HG03469 (cell line): ENCODE measurements around the gene RFTN1.
"Not testable (repeated sequence)": the region's sequence is repeated elsewhere in the genome, so short reads cannot be mapped to it uniquely, and the experiment has no call there.

Source experiments
- ATAC-seq: cut with Tn5 transposase; IDR thresholded peaks from one replicate; pipeline ENCODE4 v1.9.1; 2021; ENCODE audit warnings: mild to moderate bottlenecking, moderate library complexity, moderate number of reproducible peaks; ENCODE audit not compliant: unreplicated experiment

RFTN1 gene

DNA sequence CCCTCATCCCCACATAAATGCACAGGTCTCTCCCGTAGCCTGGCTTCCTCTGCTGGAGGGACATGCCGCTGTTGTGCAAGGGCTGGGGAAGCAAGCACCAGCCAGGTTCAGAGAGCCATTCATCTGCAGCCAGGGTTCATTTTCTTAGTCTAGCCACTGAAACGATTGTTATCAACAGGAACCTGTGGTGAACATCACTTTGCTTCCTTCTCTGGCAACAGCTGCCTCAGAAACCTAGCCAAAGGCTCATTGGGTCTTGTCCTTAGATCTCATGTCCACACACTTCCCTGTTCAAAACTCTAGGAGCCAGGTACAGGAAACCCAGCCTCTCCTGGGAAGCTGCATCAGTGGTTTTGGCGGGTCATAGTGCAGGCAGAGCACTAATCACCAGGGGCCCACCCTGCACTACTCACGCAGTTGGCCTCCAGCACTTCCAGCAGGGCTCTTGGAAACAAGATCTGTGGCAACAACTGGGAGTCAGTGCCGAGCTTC lies 201.5 kb downstream of the RFTN1 start:
- ATAC-seq: peak; percentile 41

GRCh38 chr3:16310486-16310885 lies 203.0 kb downstream of the RFTN1 start:
- not testable (repeated sequence) for ATAC-seq

- ATAC-seq: peak; percentile 77
Measured at GRCh38 chr3:16309558-16309957, 203.9 kb downstream of the RFTN1 start.

GRCh38 chr3:16308727-16309126 lies 204.8 kb downstream of the RFTN1 start:
- ATAC-seq: no peak

DNA sequence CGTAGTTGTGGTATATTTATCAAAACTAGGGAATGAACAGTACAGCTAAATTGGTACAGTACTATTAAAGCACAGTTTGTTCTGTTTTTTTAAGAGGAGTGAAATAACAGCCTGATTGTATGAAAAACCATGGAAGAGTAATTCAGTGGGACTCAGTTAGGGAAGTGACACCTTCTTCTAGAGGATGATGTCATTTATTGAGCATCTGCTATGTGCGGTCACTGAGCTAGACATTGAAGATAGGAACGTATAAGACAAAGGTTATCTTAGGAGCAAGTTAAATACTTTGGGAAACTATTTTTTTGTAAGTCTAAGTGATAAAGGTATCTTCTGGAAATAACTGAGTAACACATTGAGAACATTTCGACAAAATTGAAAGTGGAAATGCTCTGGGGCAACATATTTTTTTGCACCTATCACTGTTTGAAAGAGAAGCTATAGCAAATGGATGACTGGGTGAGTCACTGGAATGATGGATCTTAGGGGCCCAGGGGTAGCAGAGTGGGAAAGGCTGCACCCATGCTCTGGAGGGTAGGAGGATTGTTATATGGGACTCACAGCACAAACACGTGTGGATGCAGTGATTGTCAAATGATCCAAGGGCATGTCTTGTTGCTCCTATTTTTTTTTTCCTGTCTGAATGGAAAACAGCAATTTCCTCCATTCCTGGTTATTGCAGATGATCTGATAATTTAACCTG lies 205.5 kb downstream of the RFTN1 start:
- no peak for ATAC-seq

DNA sequence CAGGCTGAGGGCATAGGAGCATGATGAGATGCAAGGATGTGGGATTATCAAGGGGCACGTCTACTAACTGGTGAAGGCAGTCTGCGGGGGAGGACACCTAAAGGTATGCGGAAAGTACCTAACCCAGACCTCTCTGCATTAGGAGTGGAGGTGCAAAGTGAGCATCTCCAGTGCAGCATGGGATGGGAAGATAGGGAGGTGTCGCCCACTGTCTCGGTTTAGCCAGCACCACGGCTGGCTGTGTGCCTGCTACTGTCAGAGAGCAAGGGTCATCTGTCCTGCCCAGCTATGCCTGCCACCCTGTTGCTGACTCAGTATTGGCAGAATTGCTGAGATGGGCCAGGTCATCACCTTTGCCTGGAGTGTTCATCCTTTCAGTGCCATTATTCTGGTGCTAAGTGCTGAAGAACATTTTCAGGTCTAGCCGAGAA lies 208.4 kb downstream of the RFTN1 start:
- no peak for ATAC-seq

GRCh38 chr3:16304061-16305010 lies 209.2 kb downstream of the RFTN1 start:
- ATAC-seq: no peak

DNA sequence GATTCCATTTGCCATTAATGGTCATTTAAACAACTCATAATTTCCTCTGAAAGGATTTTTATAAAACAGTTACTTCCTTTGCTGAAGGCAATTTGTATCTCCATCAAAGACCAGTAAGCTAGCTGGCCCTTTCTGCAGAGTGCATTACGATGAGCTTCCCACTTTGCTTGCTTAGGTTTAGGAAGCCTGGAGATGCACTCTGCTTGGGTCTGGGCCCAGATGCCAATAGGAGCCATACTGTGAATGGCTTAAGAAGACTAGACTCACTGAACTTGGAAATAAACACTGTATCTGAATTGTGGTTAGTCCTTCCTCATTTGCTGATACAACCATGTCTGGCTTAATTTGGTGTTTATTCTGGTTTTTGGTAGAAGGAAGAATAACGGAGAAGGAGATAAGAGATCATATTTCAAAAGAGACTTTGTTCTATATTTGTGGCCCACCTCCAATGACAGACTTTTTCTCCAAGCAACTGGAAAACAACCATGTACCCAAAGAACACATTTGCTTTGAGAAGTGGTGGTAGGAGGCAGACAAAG lies 210.4 kb downstream of the RFTN1 start:
- ATAC-seq: no peak

GRCh38 chr3:16302082-16302631 lies 211.3 kb downstream of the RFTN1 start:
- ATAC-seq: no peak

- no peak for ATAC-seq
Measured at GRCh38 chr3:16301507-16301906, 212.0 kb downstream of the RFTN1 start.

GRCh38 chr3:16300881-16301359 lies 212.6 kb downstream of the RFTN1 start:
- peak; percentile 51 for ATAC-seq

DNA sequence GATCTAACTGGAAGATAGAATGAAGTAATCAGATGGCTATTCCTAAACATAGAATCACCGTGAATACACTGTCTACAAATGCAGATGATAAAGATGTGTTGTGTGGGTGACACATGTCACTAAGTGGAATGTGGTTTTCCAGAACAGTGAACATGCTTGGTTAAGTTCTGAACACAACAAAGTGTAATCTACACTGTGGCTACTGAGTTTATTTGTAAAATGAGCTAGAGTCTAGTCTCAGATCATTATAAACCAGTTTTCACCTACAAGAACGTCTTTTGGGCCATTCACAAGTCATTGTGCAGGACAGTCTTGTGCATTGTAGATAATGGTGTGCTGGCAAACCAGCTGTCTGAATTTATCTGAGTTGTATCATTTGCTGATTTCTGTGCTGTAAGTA lies 213.2 kb downstream of the RFTN1 start:
- peak; percentile 55 for ATAC-seq

GRCh38 chr3:16299746-16300145 lies 213.8 kb downstream of the RFTN1 start:
- no peak for ATAC-seq

- ATAC-seq: no peak
Measured at GRCh38 chr3:16298891-16299290, 214.6 kb downstream of the RFTN1 start.

DNA sequence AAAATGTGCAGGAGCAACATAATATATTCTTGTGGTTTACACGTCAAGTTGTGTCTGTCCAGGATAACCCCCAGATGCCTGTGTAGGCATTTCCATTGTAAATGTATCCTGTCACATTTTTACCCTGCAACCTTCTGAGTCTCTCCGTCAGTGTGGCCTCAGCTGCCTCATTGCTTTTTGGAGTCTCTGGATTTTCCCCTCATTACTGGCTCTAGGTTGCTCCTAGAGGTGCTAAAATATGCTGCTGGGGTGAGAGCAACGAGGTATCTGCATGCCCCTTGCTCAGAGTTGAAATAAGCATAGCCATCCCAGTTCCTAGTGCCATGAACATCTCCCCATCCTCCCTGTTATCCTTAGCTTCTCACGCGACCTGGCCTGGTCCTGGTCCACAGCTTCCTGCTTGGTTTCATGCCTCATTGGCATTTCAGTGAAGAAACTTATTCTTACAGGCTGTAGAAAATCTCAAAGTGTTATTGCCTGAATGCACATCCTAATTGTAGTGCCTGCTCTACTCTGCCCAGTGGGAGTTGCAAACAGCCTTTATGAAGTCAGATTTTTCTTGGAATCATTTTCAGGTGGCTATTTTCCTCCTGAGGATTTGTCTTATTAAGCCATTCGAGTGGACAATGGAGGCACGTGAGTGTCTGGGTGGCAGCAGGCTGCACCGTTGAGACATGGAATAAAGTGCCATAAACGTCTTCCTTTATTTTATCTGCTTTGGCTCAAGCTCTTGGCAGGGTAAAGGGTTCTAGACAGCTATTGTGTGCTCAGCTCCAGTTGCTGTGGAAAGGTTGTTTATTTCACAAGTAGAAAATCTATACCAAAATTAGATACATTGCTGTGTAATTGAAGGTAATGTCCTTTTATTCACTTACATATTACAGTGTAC lies 215.3 kb downstream of the RFTN1 start:
- ATAC-seq: no peak

DNA sequence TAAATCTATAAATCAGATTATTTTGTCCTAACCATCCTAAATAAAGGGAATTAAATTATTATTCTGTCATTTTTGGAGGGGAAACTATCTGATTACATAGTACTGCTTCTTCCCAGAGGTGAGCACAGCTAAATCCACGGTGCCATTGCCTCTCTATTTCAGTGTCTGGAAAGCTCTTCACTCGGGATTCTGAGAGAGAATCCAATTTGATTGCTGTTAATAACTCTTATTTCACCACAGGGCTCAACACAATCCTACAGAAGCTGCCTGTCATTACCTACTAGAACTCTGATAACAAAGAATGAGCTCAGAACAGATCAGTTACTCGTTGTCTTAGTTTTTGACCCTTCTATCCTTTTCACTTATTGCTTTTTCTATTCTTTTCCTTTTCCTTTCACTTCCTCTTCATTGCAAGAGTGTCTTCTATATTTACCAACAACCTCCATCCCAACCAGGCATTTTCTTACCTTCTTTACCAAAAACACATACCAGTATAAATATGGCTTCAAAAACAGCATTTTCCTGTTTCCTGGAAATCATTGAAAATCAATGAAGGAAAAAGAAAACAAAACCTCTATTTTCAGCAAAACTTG lies 218.1 kb downstream of the RFTN1 start:
- no peak for ATAC-seq

GRCh38 chr3:16294844-16295243 lies 218.7 kb downstream of the RFTN1 start:
- ATAC-seq: no peak

DNA sequence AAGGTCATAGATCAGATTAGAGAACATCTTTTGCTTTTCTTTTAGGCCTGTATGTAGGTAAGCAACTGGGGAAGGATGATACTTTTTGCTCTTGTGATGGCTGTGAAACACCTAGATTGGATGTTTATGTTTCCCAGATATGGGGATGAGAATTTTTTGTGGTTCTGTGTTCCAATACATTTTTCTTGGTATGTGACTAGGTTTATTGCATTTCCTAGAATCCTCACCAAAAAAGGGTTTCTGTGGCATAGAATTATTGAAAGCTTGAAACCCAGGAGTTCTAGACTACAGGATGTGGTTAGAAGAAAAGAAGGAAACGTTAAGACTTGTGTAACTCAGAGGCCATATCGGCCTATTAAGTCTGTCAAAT lies 222.7 kb downstream of the RFTN1 start:
- ATAC-seq: no peak

DNA sequence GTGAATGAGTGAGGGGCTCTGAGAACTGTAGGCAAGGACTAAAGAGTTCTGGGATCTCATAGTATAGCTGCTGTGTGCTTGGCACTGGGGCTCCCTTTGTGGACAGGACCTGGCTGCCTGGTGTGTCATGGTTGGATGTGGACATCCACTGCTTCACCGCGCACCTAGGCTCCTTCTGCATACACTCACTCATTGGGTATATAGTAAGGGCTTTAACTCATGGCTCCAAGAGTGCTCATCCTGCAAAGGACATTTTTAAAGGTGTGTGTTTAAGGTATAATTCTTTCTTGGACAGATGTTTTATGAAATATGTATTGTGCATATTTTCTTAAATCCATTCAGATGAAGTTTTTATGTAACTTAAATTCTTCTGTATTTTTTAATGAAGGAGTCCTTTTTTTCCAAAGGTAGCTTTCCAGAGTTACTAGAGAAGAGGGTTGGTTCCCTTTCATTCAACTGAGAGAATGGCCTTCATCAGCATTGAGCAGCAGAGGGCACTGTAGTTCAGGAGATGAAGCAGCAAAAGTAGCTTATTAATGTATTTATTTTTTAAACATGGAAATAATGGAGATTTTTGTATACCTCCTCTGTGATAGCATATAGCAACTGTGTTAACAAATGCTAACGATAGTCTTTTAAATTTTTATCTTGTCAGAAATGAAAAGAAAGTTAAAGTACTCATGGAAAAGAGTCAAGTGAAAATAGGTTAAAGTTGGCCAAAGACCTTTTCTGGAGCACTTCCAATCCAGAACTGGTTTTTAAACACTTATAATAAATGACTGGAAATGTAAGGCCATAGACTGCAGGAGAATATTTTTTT lies 223.3 kb downstream of the RFTN1 start:
- no peak for ATAC-seq
